Erythroblast (primary cell): Measurements from ENCODE around the gene SOX6.

Source experiments
- GATA1 ChIP-seq: IDR thresholded peaks from 2 replicates; pipeline ENCODE4 v1.6.1; 2011; ENCODE audit warnings: low read depth, mild to moderate bottlenecking, control low read depth, low read length, moderate library complexity
- POLR2A ChIP-seq: IDR thresholded peaks from 2 replicates; pipeline ENCODE4 v1.6.1; 2011; ENCODE audit warnings: mild to moderate bottlenecking, low read length

GRCh38 chr11:15955595-15955994 lies 400.8 kb downstream of the SOX6 start:
- TF ChIP-seq POLR2A (no peak), GATA1 (no peak)
